Iris pigment epithelial cell (primary cell): Measurements from ENCODE around the gene PPA1.
"Not testable (repeated sequence)": the region's sequence is repeated elsewhere in the genome, so short reads cannot be mapped to it uniquely, and the experiment has no call there.

Source experiments
- DNase-seq: peaks from one replicate; pipeline ENCODE4 v3.0.0-alpha.2; 2011; ENCODE audit warnings: low read depth

Gene PPA1

DNA sequence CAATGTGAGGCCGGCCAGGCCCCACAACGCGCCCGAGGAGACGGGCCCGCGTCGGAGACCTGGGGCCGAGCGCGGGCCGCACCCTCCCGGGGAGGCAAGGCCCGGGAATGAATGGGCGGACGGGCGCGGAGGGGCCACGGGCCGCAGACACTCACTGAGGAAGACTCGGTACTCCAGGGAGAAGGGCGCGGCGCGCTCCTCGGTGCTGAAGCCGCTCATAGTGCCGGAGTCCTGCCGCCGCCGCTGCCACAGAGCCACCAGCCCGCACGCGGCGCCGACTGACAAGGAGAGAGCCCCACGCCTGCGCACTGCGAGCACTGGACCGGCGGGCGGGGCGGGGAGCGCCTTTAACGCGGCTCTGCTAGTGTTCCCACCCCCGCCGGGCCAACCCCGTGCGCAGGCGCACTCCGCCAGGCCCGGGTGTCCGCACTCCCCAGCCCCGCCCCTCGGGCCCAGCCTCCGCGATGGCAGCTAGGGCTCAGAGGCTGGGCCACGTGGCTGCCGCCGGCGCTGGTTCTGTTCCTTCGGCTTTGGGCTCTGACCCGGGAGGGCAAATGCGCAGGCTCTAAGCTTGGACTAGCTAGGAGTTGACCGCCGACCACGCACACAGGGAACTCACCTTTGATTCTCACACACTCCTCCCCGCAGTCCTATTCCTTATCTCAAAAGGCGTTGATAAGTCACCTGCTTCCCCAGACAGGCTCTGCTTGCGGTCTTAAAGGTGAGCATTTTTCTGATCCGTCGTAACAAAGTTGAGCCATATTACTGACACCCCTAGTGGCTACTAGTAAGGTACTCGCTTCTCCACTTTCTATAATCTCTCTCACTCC lies at the start of gene PPA1:
PPA1 (minus strand) TSS at position 321 of the 830 bp plus-strand sequence; CDS start at position 219, 102 bp downstream.
- peak; percentile 93 for DNase-seq

GRCh38 chr10:70281609-70282008 lies 48.4 kb upstream of the PPA1 start:
- DNase-seq, result no peak

- no peak for DNase-seq
Measured at GRCh38 chr10:70280099-70280498, 46.9 kb upstream of the PPA1 start.

DNA sequence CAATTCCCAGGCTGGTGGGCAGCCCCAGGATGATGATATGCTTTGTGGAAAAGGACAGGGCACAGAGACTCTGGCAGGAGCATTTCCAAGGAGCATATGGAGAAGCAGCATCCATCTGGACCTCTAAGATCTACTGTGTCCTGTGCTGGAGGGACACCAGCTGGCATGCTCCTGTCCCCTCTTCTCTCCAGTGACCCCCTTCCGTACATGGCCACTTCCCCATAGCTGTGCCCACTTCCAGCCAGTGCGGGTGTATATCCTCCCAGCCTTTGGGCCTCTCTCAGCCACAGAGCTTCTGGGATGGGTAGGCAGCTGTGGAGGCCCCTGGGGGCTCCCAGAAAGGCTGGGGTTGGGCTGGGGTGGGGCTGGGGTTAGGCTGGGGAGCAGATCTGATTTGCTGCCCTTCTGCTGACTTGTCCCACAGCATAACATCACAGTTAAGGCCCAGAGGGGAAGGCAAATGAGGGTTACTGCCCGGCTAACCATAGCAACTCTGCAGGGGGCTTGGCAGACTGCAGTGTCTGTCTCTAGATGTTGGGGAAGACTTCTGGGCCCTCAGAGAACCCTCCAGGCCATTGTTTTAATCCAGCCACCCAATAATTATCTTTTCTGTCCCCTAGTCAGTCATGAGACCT lies 44.3 kb upstream of the PPA1 start:
- no peak for DNase-seq

- DNase-seq, result peak; percentile 83
Measured at GRCh38 chr10:70274643-70275042, 41.4 kb upstream of the PPA1 start.

DNA sequence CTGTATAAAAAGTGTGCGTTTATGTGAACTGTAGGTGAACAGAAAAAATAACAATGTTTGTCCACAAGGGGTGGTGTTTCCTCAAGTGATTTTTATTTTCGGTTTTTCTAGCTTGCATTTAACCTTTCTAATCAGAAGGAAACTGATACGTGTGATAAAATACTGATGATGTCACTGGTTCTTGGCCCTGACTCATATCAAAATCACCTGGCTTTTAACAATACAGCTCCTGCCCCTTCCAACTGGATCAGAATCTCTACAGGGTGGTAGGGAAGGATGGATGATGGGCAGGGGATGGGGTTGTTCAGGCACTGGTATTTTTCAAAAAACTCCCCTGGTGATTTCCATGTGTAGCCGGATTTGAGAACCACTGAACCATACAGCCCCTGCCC lies 39.7 kb upstream of the PPA1 start:
- peak; percentile 39 for DNase-seq

DNA sequence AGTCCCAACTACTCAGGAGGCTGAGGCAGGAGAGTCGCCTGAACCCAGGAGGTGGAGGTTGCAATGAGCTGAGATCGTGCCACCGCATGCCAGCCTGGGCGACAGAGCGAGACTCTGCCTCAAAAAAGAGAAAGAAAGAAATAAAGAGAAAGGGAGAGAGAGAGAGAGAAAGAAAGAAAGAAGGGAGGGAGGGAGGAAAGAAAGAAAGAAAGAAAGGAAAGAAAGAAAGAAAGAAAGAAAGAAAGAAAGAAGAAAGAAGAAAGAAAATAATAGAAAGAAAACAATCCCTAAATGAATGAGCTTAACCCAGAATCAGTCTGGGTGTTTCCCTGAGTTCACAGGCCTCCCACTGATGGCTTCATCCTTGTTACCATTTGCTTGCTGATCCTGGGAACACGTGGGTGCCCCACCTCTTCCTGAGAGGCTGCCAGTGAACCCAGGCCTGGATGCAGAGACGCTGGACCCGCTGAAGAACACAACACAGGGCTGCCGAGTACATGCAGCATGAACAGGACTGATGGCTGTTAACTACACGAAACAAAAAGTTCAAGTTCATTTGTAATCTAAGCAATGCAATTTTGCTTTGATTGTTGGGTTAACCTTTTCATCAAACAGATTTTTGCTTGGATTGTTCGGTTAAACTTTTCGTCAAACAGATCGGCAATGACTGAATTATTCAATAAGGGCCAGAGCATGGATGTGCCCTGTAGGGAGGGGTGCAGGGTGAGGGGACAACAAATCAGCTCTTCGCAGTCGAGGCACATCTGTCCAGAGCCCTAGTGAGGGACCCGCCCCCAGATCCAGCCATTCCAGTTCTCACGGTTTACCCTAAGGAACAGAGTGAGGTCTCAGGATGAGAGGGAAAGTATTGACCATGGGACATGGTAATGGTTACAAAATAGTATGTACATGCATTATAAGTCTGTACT lies 39.0 kb upstream of the PPA1 start:
- no peak for DNase-seq

DNA sequence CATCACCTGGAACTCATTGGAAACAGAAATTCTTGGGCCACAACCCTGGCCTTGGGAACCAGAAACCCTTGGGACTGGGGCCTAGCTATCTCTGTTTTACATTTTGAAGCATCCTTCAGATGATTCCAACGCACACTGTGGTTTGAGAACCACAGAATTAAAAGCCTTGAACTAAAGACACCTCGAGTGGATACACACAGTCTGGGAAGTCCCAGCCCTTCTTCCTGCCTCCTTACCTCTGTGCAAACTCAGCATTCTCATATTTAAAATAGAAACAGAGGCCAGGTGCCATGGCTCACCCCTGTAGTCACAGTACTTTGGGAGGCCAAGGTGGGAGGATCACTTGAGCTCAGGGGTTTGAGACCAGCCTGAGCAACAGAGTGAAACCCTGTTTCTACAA lies 37.7 kb upstream of the PPA1 start:
- DNase-seq, result no peak

GRCh38 chr10:70269741-70270140 lies 36.5 kb upstream of the PPA1 start:
- DNase-seq, result no peak

DNA sequence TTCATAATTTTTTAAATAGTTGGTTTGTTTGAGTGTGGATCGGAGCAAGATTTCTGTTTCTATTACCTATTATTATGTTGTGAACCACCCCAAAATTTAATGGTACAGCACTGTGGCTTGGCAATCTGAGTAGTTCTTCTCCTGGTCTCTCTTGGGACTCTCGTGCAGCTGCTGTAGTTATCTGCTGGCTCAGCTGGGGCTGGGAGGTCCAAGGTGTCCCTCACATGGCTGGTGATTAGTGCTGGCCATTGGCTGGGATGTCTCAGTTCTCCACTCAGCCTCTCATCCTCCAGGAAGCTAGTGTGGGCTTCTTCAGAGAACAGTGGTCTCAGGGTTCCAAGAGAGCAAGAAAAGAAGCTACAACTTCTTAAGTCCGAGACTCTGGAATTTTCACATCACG lies 35.1 kb upstream of the PPA1 start:
- no peak for DNase-seq

DNA sequence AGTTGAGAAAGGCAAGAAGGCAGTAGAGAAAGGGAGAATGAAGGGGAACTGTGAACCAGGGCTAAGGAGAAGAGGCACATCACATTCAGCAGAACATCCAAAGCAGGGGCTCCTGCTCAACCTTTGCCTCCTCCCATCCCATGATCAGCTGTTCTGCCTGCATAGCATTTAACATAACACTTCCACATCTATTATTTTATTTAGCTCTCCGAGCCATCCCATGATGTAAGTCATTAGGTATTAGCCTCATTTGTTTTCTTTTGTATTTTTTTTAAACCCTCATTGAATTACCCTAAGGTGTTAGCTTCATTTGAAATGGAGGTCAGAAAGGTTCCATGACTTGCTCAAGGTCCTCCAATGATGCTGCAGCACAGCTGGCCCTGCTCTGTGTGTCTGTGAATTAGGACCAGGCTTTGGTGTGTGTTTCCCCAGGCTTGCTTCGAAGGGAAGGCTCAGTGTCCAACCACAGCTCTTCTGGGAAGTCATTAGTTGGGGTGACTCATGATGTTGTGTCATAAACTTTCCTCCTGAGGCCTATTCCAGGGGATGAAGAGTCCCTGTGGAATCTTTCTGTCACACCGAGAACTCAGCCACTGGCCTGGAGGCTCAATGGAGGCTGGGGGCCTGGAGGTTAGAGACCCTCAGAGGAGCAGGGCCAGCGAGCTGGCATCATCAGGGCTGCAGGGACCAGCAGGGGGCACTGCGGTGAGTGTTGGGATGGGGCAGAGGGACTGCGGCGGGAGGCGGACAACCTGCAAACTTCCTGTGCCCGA lies 34.1 kb upstream of the PPA1 start:
- DNase-seq, result peak; percentile 96

- no peak for DNase-seq
Measured at GRCh38 chr10:70266701-70267100, 33.5 kb upstream of the PPA1 start.

- DNase-seq, result no peak
Measured at GRCh38 chr10:70266056-70266455, 32.8 kb upstream of the PPA1 start.

- DNase-seq, result no peak
Measured at GRCh38 chr10:70265032-70265689, 31.9 kb upstream of the PPA1 start.

- no peak for DNase-seq
Measured at GRCh38 chr10:70260734-70261133, 27.5 kb upstream of the PPA1 start.

DNA sequence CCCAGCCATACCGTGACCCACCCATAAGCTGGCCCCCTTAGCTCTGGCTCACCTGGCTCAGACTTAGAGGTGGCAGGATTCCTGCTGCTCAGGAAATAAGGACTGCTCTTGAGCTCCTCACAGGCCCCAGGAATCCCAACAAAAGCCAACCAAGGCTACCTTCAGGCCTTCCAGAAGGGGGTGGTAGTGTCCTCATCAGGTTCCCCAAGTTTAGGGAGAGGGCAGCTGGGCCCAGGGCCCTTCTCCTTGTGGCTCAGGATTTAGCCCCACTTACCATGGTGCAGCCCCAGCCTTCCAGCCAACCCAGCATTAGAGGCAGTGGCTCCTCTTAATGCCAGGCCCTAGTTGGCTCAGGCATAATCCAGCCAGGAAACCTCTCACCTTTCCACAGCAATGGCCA lies 27.0 kb upstream of the PPA1 start:
- no peak for DNase-seq

GRCh38 chr10:70258216-70258615 lies 25.0 kb upstream of the PPA1 start:
- no peak for DNase-seq

GRCh38 chr10:70257816-70258215 lies 24.6 kb upstream of the PPA1 start:
- not testable (repeated sequence) for DNase-seq

- DNase-seq, result no peak
Measured at GRCh38 chr10:70256463-70256862, 23.2 kb upstream of the PPA1 start.

GRCh38 chr10:70255329-70256299 lies 22.4 kb upstream of the PPA1 start:
- no peak for DNase-seq
